K562 (cell line): ENCODE data around the gene SLX9. TPM values are rescaled to one million over a fixed set of nuclear protein-coding genes. Genes with fewer than 3 reads are reported as not detected.
A peak's percentile ranks its signal among the peaks of the same experiment; 100 is the strongest.

Experiments used
- ARNT ChIP-seq, 2 experiments: fragments of 450-650 bp; IDR thresholded peaks; 2 replicates each; pipeline ENCODE4 v1.6.1; 2016; ENCODE audit warnings: mild to moderate bottlenecking in 1 of 2
- ATF3 ChIP-seq, 2 experiments: fragments of 450-650 bp in 1 of 2; sonication (generic) in 1 of 2; formaldehyde crosslinking in 1 of 2; IDR thresholded peaks in 1 of 2; conservative IDR thresholded peaks in 1 of 2; 2 replicates each; pipeline versions ENCODE4 v1.6.1 to v1.8.1; 2016 to 2023; ENCODE audit warnings: mild to moderate bottlenecking in 2 of 2, moderate library complexity in 2 of 2, inconsistent platforms in 1 of 2, missing genetic modification reagents in 1 of 2
- DACH1 ChIP-seq: fragments of 450-650 bp; IDR thresholded peaks from 2 replicates; pipeline ENCODE4 v1.6.1; 2018; ENCODE audit not compliant: partially characterized antibody
- ESRRA ChIP-seq: fragments of 450-650 bp; IDR thresholded peaks from 2 replicates; pipeline ENCODE4 v1.6.1; 2014; ENCODE audit warnings: low read depth, mild to moderate bottlenecking, moderate library complexity, borderline replicate concordance
- ESRRB ChIP-seq: fragments of 250-450 bp; sonication (Bioruptor Pico); IDR thresholded peaks from 2 replicates; pipeline ENCODE4 v1.5.0; 2020; ENCODE audit warnings: mild to moderate bottlenecking, moderate library complexity, borderline replicate concordance
- ETS1 ChIP-seq: conservative IDR thresholded peaks from 2 replicates; pipeline ENCODE4 v1.6.1; 2011; ENCODE audit warnings: low read depth, mild to moderate bottlenecking, low read length; ENCODE audit not compliant: control insufficient read depth
- GMEB1 ChIP-seq: fragments of 250-450 bp; sonication (Bioruptor Pico); IDR thresholded peaks from 2 replicates; pipeline ENCODE4 v1.4.0; 2020; ENCODE audit warnings: mild to moderate bottlenecking
- HES1 ChIP-seq: fragments of 450-650 bp; IDR thresholded peaks from 2 replicates; pipeline ENCODE4 v1.6.1; 2016; ENCODE audit warnings: low read depth, mild to moderate bottlenecking, moderate library complexity
- KDM4B ChIP-seq, 2 experiments: fragments of 450-650 bp in 1 of 2; sonication (generic) in 1 of 2; IDR thresholded peaks; 2 replicates each; pipeline ENCODE4 v1.6.1; 2016 to 2017; ENCODE audit warnings: borderline replicate concordance in 2 of 2, antibody characterized with exemption in 1 of 2, low read depth in 1 of 2, mild to moderate bottlenecking in 1 of 2
- LARP7 ChIP-seq: fragments of 450-650 bp; IDR thresholded peaks from 2 replicates; pipeline ENCODE4 v1.6.1; 2016
- MCM3 ChIP-seq: fragments of 450-650 bp; IDR thresholded peaks from 2 replicates; pipeline ENCODE4 v1.6.1; 2016
- NBN ChIP-seq: fragments of 450-650 bp; IDR thresholded peaks from 2 replicates; pipeline ENCODE4 v1.6.1; 2016; ENCODE audit warnings: low read depth, mild to moderate bottlenecking
- POLR2A ChIP-seq: fragments of 450-650 bp; conservative IDR thresholded peaks from 2 replicates; pipeline ENCODE4 v1.6.1; 2016
- POLR2G ChIP-seq: fragments of 200-400 bp; formaldehyde crosslinking; IDR thresholded peaks from 2 replicates; pipeline ENCODE4 v1.6.1; 2017; ENCODE audit warnings: low read depth, mild to moderate bottlenecking, antibody characterized with exemption, low read length, moderate library complexity
- PTTG1 ChIP-seq: fragments of 450-650 bp; IDR thresholded peaks from 2 replicates; pipeline ENCODE4 v1.6.1; 2016; ENCODE audit warnings: low read depth, mild to moderate bottlenecking, missing genetic modification characterization, missing compliant biosample characterization
- RBM34 ChIP-seq: fragments of 200-400 bp; formaldehyde crosslinking; IDR thresholded peaks from 2 replicates; pipeline ENCODE4 v1.6.1; 2018; ENCODE audit warnings: low read length, borderline replicate concordance; ENCODE audit not compliant: insufficient read depth
- SP2 ChIP-seq: IDR thresholded peaks from 2 replicates; pipeline ENCODE4 v1.6.1; 2011; ENCODE audit warnings: mild to moderate bottlenecking, low read depth, low read length, moderate library complexity; ENCODE audit not compliant: poor library complexity, severe bottlenecking; ENCODE audit errors: extremely low read depth
- TAF7 ChIP-seq: fragments of 450-650 bp; IDR thresholded peaks from 2 replicates; pipeline ENCODE4 v1.6.1; 2016; ENCODE audit warnings: missing genetic modification characterization, missing compliant biosample characterization
- TAF9B ChIP-seq: fragments of 450-650 bp; IDR thresholded peaks from 2 replicates; pipeline ENCODE4 v1.6.1; 2018; ENCODE audit warnings: mild to moderate bottlenecking; ENCODE audit not compliant: partially characterized antibody
- ZNF12 ChIP-seq: sonication (generic); formaldehyde crosslinking; IDR thresholded peaks from 2 replicates; pipeline ENCODE4 v1.4.0; 2020; ENCODE audit warnings: mild to moderate bottlenecking, missing genetic modification reagents
- ZNF232 ChIP-seq: sonication (generic); formaldehyde crosslinking; IDR thresholded peaks from 2 replicates; pipeline ENCODE4 v1.8.0; 2022; ENCODE audit warnings: mild to moderate bottlenecking, missing genetic modification reagents
- ZNF431 ChIP-seq: sonication (generic); formaldehyde crosslinking; IDR thresholded peaks from 2 replicates; pipeline ENCODE4 v1.8.0; 2022; ENCODE audit warnings: mild to moderate bottlenecking, missing genetic modification reagents
- ZNF511 ChIP-seq: sonication (generic); formaldehyde crosslinking; IDR thresholded peaks from 2 replicates; pipeline ENCODE4 v1.8.0; 2022; ENCODE audit warnings: mild to moderate bottlenecking, missing genetic modification reagents
- ZNF583 ChIP-seq: fragments of 250-450 bp; sonication (Bioruptor Pico); IDR thresholded peaks from 2 replicates; pipeline ENCODE4 v1.4.0; 2020
- polyA plus RNA-seq, 8 experiments: library from polyadenylated mRNA; depleted of rRNA in 4 of 8; stranded (reverse) in 5 of 8; unstranded in 3 of 8; fragments of >200 nt; fragmentation: Nextera tagmentation in 2 of 8; fragmentation: Illumina TruSeq in 1 of 8; extraction: Ambion mirVana in 2 of 8; extraction: Trizol in 1 of 8; gene quantifications; 2 replicates each; pipeline versions ENCODE4 v1.2.1 to v1.2.3, GENCODE V29; 2011 to 2014; ENCODE audit warnings: inconsistent platforms in 1 of 8, missing spikeins in 1 of 8
- total RNA-seq, 7 experiments: library from RNA; depleted of rRNA in 6 of 7; stranded (reverse); fragments of >200 nt in 6 of 7; fragmentation: Illumina TruSeq in 2 of 7; extraction: Trizol in 2 of 7; gene quantifications; 2 replicates each; pipeline versions ENCODE4 v1.2.1 to v1.2.3, GENCODE V29; 2011 to 2021; ENCODE audit warnings: low replicate concordance in 1 of 7

SLX9 gene
- total and polyA plus RNA-seq, 9 of the 15 experiments (the other 6 are each of a cell fraction or from before 2014, with no cell fraction given): 1.2 to 75.5 (median 16.5) TPM

GRCh38 chr21:44939532-44940115 is at the start of gene SLX9 (continued):
- TF ChIP-seq ESRRA (peak; percentile 82), TAF7 (tag) (peak; percentile 87), ZNF431 (0 out of 2 replicates have a peak, but pooled peaks have one; percentile 43), POLR2G (peak; percentile 97), SP2 (peak; percentile 24), ZNF583 (CRISPR knock-in tag) (0 out of 2 replicates have a peak, but pooled peaks have one; percentile 21), ETS1 (peak; percentile 94), ZNF232 (CRISPR knock-in tag) (no peak; the same call in 1 of the 2 replicates), PTTG1 (tag) (no peak), ATF3 (IDR thresholded peaks at IDR 0.05) (no peak; the same call in 1 of the 2 replicates), ATF3 (CRISPR knock-in tag; conservative IDR thresholded peaks at IDR 0.05) (no peak; the same call in 1 of the 2 replicates), MCM3 (no peak), KDM4B (IDR thresholded peaks at IDR 0.05; ENCODE audit: borderline replicate concordance in 2 of 2, low read depth in 1 of 2) (peak in 1 of 2 experiments; percentile 98; a peak in 2 of 4 replicates), RBM34 (no peak), TAF9B (no peak), ZNF511 (CRISPR knock-in tag) (no peak; the same call in 1 of the 2 replicates), ZNF12 (CRISPR knock-in tag) (no peak; the same call in 1 of the 2 replicates), LARP7 (peak; percentile 71; the same call in 1 of the 2 replicates), NBN (peak; percentile 80), DACH1 (no peak), HES1 (no peak), GMEB1 (peak; percentile 92), ARNT (IDR thresholded peaks at IDR 0.05) (peak in 1 of 2 experiments; percentile 35; a peak in 1 of 4 replicates), ESRRB (CRISPR knock-in tag) (no peak), POLR2A (peak; percentile 96)
